PC-3 (cell line): ENCODE results near the gene ROMO1. TPM values are rescaled to one million over a fixed set of nuclear protein-coding genes. Genes with fewer than 3 reads are reported as not detected.
"Not testable (repeated sequence)": the region's sequence is repeated elsewhere in the genome, so short reads cannot be mapped to it uniquely, and the experiment has no call there.

Experiments
- ATAC-seq: fragments of 200-7000 bp; cut with Tn5 transposase; 2 replicates; pipeline ENCODE4 v1.9.1; 2020; ENCODE audit warnings: mild to moderate bottlenecking, moderate library complexity
- BruUV-seq: library from RNA; stranded (reverse); fragments of 400-500 nt; replicated peaks from 2 replicates; lab custom pipeline; 2021; lab: Mats Ljungman, UMichigan
- CTCF ChIA-PET: fragments of 300-600 bp; sonication (Branson Sonifier 250); formaldehyde crosslinking; loops from one replicate; lab custom pipeline; 2022; ENCODE audit warnings: antibody characterized with exemption; lab: Charles Lee
- POLR2A ChIA-PET: fragments of 300-600 bp; sonication (Branson Sonifier 250); formaldehyde crosslinking; loops from one replicate; lab custom pipeline; 2022; ENCODE audit warnings: antibody characterized with exemption; ENCODE audit not compliant: unreplicated experiment; lab: Charles Lee
- DNase-seq: peaks from one replicate; pipeline ENCODE4 v3.0.0-alpha.2; 2015
- H2AFZ ChIP-seq: fragments of 300-600 bp; sonication (generic); 2 replicates; pipeline ENCODE4 v1.6.0; 2016; ENCODE audit warnings: antibody characterized with exemption, low read length
- H3F3A ChIP-seq: fragments of 300-600 bp; sonication (generic); one replicate; pipeline ENCODE4 v1.6.0; 2017; ENCODE audit warnings: antibody characterized with exemption, low read length, control low read depth, mild to moderate bottlenecking; ENCODE audit not compliant: unreplicated experiment
- H3K27ac ChIP-seq: fragments of 300-600 bp; sonication (generic); 2 replicates; pipeline ENCODE4 v1.5.1; 2016; ENCODE audit warnings: mild to moderate bottlenecking, low read length
- H3K27me3 ChIP-seq: fragments of 300-600 bp; sonication (generic); 2 replicates; pipeline ENCODE4 v1.6.1; 2016; ENCODE audit warnings: low read length, mixed read lengths
- H3K36me3 ChIP-seq: fragments of 300-600 bp; sonication (generic); 2 replicates; pipeline ENCODE4 v1.6.1; 2016; ENCODE audit warnings: low read depth, mixed run types, low read length, mixed read lengths
- H3K4me1 ChIP-seq: fragments of 300-600 bp; sonication (generic); 2 replicates; pipeline ENCODE4 v1.5.1; 2016; ENCODE audit warnings: low read length; ENCODE audit not compliant: insufficient read depth
- H3K4me2 ChIP-seq: fragments of 300-600 bp; sonication (generic); 2 replicates; pipeline ENCODE4 v1.6.0; 2016; ENCODE audit warnings: low read length
- H3K4me3 ChIP-seq: fragments of 300-600 bp; sonication (generic); 2 replicates; pipeline ENCODE4 v1.5.1; 2016; ENCODE audit warnings: mild to moderate bottlenecking, low read length, mixed read lengths
- H3K79me2 ChIP-seq: fragments of 300-600 bp; sonication (generic); 2 replicates; pipeline ENCODE4 v1.6.1; 2017; ENCODE audit warnings: low read length, mixed read lengths
- H3K9ac ChIP-seq: fragments of 300-600 bp; sonication (generic); 2 replicates; pipeline ENCODE4 v1.6.0; 2016; ENCODE audit warnings: mild to moderate bottlenecking, low read length
- H3K9me2 ChIP-seq: fragments of 300-600 bp; sonication (generic); replicated peaks from 2 replicates; pipeline ENCODE4 v1.6.1; 2016; ENCODE audit warnings: mixed run types, low read length, mixed read lengths
- H3K9me3 ChIP-seq: fragments of 300-600 bp; sonication (generic); 2 replicates; pipeline ENCODE4 v1.6.1; 2016; ENCODE audit warnings: low read length, mixed read lengths
- H4K20me1 ChIP-seq: fragments of 300-600 bp; sonication (generic); 2 replicates; pipeline ENCODE4 v1.6.1; 2016; ENCODE audit warnings: low read length, mixed read lengths
- EZH2 ChIP-seq: fragments of 300-600 bp; sonication (generic); IDR thresholded peaks from one replicate; pipeline ENCODE4 v1.6.1; 2017; ENCODE audit warnings: antibody characterized with exemption, mild to moderate bottlenecking, low read length; ENCODE audit not compliant: unreplicated experiment
- EZH2phosphoT487 ChIP-seq: fragments of 300-600 bp; sonication (generic); IDR thresholded peaks from 2 replicates; pipeline ENCODE4 v1.6.1; 2018; ENCODE audit warnings: mild to moderate bottlenecking, antibody characterized with exemption, low read length, borderline replicate concordance
- intact Hi-C: fragments of 100-400 bp; cut with micrococcal nuclease; formaldehyde crosslinking; loops from 2 replicates; pipeline ENCODE4 v1.9.0; 2023
- total RNA-seq: library from RNA; depleted of rRNA; stranded (reverse); fragments of >200 nt; gene quantifications from 2 replicates; pipeline ENCODE4 v1.2.3, GENCODE V29; 2014
- TF ChIP-seq, protein P1 (sequence below): fragments of 300-600 bp; sonication (generic); conservative IDR thresholded peaks from 2 replicates; pipeline ENCODE4 v1.5.1; 2017; ENCODE audit warnings: antibody characterized with exemption, low read depth, mild to moderate bottlenecking, low read length

ROMO1 gene
- total RNA-seq, 1 experiment from 2014 or later: 530 TPM

DNA sequence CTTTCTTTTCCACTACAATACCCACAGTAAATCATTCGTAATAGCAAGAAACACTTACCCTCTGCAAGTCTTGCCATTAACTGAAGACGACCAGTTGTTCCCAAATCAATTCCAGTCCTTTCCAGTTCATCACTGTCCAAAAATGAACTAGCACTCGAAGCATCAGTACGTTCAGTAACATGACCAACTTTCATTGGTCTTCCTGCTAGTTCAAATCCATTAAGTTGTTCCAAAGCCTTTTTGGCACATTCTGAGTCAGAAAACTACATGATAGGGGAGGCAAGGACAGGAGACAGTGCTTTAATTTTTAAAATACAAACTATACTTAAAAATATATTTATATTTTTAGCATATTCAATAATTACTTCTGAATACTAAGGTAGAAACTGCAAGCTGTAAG, 14.9 kb downstream of the ROMO1 start:
- peaks cover 89% of the 10 kb centered on the region for H3K36me3 ChIP-seq
- intact Hi-C loops: no loop called here
- no peak overlapping the region for H3K27ac ChIP-seq
- H3K4me2 ChIP-seq: no peak overlapping the region
- H3K9me3 ChIP-seq: no peaks in the 10 kb centered on the region
- no peak overlapping the region for H3K9ac ChIP-seq
- no peaks in the 10 kb centered on the region for H3K4me1 ChIP-seq
- peaks cover 65% of the 10 kb centered on the region for H4K20me1 ChIP-seq
- TF ChIP-seq, protein P1, sequence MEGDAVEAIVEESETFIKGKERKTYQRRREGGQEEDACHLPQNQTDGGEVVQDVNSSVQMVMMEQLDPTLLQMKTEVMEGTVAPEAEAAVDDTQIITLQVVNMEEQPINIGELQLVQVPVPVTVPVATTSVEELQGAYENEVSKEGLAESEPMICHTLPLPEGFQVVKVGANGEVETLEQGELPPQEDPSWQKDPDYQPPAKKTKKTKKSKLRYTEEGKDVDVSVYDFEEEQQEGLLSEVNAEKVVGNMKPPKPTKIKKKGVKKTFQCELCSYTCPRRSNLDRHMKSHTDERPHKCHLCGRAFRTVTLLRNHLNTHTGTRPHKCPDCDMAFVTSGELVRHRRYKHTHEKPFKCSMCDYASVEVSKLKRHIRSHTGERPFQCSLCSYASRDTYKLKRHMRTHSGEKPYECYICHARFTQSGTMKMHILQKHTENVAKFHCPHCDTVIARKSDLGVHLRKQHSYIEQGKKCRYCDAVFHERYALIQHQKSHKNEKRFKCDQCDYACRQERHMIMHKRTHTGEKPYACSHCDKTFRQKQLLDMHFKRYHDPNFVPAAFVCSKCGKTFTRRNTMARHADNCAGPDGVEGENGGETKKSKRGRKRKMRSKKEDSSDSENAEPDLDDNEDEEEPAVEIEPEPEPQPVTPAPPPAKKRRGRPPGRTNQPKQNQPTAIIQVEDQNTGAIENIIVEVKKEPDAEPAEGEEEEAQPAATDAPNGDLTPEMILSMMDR: no peak
- TF ChIP-seq EZH2phosphoT487 (no peak), EZH2 (no peak)
- ChIA-PET POLR2A (no interaction called here), CTCF (interaction anchor here (0.5 kb wide), 1 partner anchor 22 kb away, joined by 3 read pairs; no protein-coding TSS in a partner anchor)
- DNase-seq (no peak), ATAC-seq (no peak)
- H3K9me2 ChIP-seq: no peaks in the 10 kb centered on the region
- BruUV-seq: no TSS peak
- peaks cover 80% of the 10 kb centered on the region for H3K79me2 ChIP-seq
- no peak overlapping the region for H2AFZ ChIP-seq
- no peaks in the 10 kb centered on the region for H3K27me3 ChIP-seq
- H3F3A ChIP-seq: peaks cover 31% of the 10 kb centered on the region
- no peak overlapping the region for H3K4me3 ChIP-seq

DNA sequence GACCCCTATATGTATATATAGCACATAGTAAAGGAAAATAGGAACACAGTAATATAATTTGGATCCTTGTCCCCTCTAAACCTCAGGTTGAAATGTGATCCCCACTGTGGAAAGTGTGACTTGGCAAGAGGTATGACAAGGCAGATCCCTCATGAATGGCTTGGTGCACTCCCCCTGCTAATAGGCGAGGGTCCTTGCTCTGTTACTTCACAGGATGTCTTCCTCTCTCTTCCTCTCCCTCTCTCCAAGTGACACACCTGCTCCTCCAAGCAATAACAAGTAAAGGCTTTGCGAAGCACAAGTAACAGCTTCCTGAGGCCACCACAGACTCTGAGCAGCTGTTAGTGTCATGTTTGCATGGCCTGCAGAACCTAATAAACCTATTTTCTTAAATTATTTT, 16.4 kb downstream of the ROMO1 start:
- no peak overlapping the region for H3K9ac ChIP-seq
- TF ChIP-seq EZH2 (no peak), EZH2phosphoT487 (no peak)
- TF ChIP-seq, protein P1: no peak
- ChIA-PET POLR2A (no interaction called here), CTCF (no interaction called here)
- H3K9me3 ChIP-seq: no peaks in the 10 kb centered on the region
- intact Hi-C loops: no loop called here
- no peak overlapping the region for H3K27ac ChIP-seq
- H2AFZ ChIP-seq: no peak overlapping the region
- H3K27me3 ChIP-seq: no peaks in the 10 kb centered on the region
- peaks cover 31% of the 10 kb centered on the region for H3F3A ChIP-seq
- BruUV-seq: no TSS peak
- H3K9me2 ChIP-seq: no peaks in the 10 kb centered on the region
- peaks cover 89% of the 10 kb centered on the region for H3K36me3 ChIP-seq
- peaks cover 85% of the 10 kb centered on the region for H3K79me2 ChIP-seq
- no peak overlapping the region for H3K4me3 ChIP-seq
- peaks cover 65% of the 10 kb centered on the region for H4K20me1 ChIP-seq
- ATAC-seq (no peak), DNase-seq (no peak)
- H3K4me1 ChIP-seq: no peaks in the 10 kb centered on the region
- no peak overlapping the region for H3K4me2 ChIP-seq

DNA sequence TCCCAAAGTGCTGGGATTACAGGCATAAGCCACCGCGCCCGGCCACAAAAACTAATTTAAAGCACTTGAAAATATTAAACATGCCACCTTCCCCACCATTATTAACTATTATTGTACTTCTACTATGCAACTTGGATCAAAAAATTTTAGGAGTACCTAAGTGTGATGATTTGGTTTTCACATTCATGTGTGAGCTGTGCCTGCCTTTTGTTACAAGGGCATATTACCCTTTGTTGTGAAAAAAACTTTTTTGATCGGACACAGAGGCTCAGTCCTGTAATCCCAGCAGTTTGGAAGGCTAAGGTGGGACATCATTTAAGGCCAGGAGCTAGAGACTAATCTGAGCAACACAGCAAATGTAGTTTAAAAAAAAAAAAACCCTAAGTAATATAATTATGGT, 17.1 kb downstream of the ROMO1 start:
- Histone ChIP-seq H3K4me3 (no peak overlapping the region), H3F3A (peaks cover 27% of the 10 kb centered on the region), H3K4me2 (no peak overlapping the region), H3K9me2 (no peaks in the 10 kb centered on the region), H3K4me1 (no peaks in the 10 kb centered on the region), H3K27me3 (no peaks in the 10 kb centered on the region), H3K27ac (no peak overlapping the region), H3K9me3 (no peaks in the 10 kb centered on the region), H3K9ac (no peak overlapping the region), H3K36me3 (peaks cover 89% of the 10 kb centered on the region), H4K20me1 (peaks cover 64% of the 10 kb centered on the region), H3K79me2 (peaks cover 85% of the 10 kb centered on the region), H2AFZ (no peak overlapping the region)
- ATAC-seq (no peak), DNase-seq (no peak)
- ChIA-PET POLR2A (interaction anchor here (0.6 kb wide), 1 partner anchor 185 kb away, joined by 3 read pairs; no protein-coding TSS in a partner anchor), CTCF (no interaction called here)
- intact Hi-C loops: no loop called here
- TF ChIP-seq EZH2: no peak
- TF ChIP-seq, protein P1: no peak
- TF ChIP-seq EZH2phosphoT487: no peak
- BruUV-seq: no TSS peak

DNA sequence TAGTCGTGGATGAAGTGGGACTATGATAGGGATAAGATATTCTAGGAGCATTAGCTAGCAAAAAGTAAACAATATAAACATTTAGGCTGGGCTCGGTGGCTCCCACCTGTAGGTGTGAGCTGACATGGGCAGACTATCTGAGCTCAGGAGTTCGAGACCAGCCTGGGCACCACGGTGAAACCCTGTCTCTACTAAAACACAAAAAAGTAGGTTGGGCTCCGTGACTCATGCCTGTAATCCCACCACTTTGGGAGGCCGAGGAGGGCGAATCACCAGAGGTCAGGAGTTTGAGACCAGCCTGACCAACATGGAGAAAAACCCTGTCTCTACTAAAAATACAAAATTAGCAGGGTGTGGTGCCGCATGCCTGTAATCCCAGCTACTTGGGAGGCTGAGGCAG, 19.1 kb downstream of the ROMO1 start:
- H3K4me1 ChIP-seq, H3K9ac ChIP-seq, H3K27ac ChIP-seq, H3K27me3 ChIP-seq, BruUV-seq, H3K9me3 ChIP-seq, intact Hi-C loops, H3K4me2 ChIP-seq, H3K4me3 ChIP-seq, DNase-seq, H2AFZ ChIP-seq, H3K9me2 ChIP-seq: not testable (repeated sequence)
- Histone ChIP-seq H3K79me2 (peaks cover 88% of the 10 kb centered on the region), H4K20me1 (peaks cover 74% of the 10 kb centered on the region), H3F3A (peaks cover 16% of the 10 kb centered on the region), H3K36me3 (peaks cover 90% of the 10 kb centered on the region)
- peak; percentile 47 for ATAC-seq
- ChIA-PET CTCF (interaction anchor here (0.7 kb wide), 1 partner anchor 117 kb away, joined by 3 read pairs; no protein-coding TSS in a partner anchor), POLR2A (interaction anchor here (0.6 to 0.7 kb wide), 2 partner anchors 18 to 626 kb away, joined by 3 to 30 read pairs; no protein-coding TSS in a partner anchor)
